Left ventricle myocardium inferior (tissue), 1 donor: ENCODE measurements around the gene NCL. TPM values are rescaled to one million over a fixed set of nuclear protein-coding genes. Genes with fewer than 3 reads are reported as not detected.
A peak's percentile ranks its signal among the peaks of the same experiment; 100 is the strongest.

Experiments
- DNase-seq: peaks from one replicate; pipeline ENCODE4 v3.0.0-alpha.2; 2020
- H3K27ac ChIP-seq: fragments of 200-600 bp; replicated peaks from 2 replicates; pipeline ENCODE4 v1.8.0; 2021
- H3K27me3 ChIP-seq: fragments of 200-600 bp; 2 replicates; pipeline ENCODE4 v1.8.0; 2021; ENCODE audit warnings: low read depth
- H3K36me3 ChIP-seq: fragments of 200-600 bp; 2 replicates; pipeline ENCODE4 v1.8.0; 2021
- H3K4me1 ChIP-seq: fragments of 200-600 bp; 2 replicates; pipeline ENCODE4 v1.8.0; 2021
- H3K4me3 ChIP-seq: fragments of 200-600 bp; 2 replicates; pipeline ENCODE4 v1.8.0; 2021; ENCODE audit warnings: mild to moderate bottlenecking, moderate library complexity
- H3K9me3 ChIP-seq: fragments of 200-600 bp; replicated peaks from 2 replicates; pipeline ENCODE4 v1.8.0; 2021
- intact Hi-C: fragments of 100-400 bp; cut with micrococcal nuclease; formaldehyde crosslinking; loops from one replicate; pipeline ENCODE4 v1.11.0; 2022
- total RNA-seq: library from RNA; stranded (reverse); fragmentation: NEBNext Ultra II Directional; extraction: Animal tissue kit (Norgen Biotek cat#: 25700); gene quantifications from one replicate; pipeline ENCODE4 v1.2.1, GENCODE V29; 2021
- TF ChIP-seq, protein P1 (sequence below): fragments of 200-600 bp; IDR thresholded peaks from 2 replicates; pipeline ENCODE4 v1.8.0; 2021; ENCODE audit warnings: antibody characterized with exemption, mild to moderate bottlenecking, borderline replicate concordance
- donor health status: DM: no; HTN: yes; CAD: no; lungs with severe emphysema.

The NCL gene
- total RNA-seq, 1 donor from 2014 or later = 262 TPM

DNA sequence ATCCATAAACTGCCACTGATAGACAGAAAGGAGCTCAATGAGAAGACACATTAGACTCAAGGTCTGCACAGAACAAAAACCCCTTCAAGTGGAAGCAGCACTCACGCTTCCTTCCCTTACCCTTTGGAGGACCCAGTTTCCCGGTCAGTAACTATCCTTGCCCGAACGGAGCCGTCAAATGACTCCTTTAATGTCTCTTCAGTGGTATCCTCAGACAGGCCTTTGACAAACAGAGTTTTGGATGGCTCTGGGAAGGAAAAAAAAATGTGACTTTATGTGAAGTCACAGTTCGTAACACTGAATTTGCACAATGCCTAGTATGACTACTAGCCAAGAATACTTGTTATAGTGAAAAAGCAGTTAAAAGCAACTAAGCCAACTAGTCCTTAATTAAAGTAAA is 8.4 kb downstream of the NCL start:
- DNase-seq = no peak
- intact Hi-C loops = no loop called here
- peaks cover 20% of the 10 kb centered on the region for H3K4me1 ChIP-seq
- TF ChIP-seq, protein P1, sequence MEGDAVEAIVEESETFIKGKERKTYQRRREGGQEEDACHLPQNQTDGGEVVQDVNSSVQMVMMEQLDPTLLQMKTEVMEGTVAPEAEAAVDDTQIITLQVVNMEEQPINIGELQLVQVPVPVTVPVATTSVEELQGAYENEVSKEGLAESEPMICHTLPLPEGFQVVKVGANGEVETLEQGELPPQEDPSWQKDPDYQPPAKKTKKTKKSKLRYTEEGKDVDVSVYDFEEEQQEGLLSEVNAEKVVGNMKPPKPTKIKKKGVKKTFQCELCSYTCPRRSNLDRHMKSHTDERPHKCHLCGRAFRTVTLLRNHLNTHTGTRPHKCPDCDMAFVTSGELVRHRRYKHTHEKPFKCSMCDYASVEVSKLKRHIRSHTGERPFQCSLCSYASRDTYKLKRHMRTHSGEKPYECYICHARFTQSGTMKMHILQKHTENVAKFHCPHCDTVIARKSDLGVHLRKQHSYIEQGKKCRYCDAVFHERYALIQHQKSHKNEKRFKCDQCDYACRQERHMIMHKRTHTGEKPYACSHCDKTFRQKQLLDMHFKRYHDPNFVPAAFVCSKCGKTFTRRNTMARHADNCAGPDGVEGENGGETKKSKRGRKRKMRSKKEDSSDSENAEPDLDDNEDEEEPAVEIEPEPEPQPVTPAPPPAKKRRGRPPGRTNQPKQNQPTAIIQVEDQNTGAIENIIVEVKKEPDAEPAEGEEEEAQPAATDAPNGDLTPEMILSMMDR = no peak
- H3K36me3 ChIP-seq = peaks cover 81% of the 10 kb centered on the region
- no peak overlapping the region for H3K27ac ChIP-seq
- H3K27me3 ChIP-seq = no peaks in the 10 kb centered on the region
- no peak overlapping the region for H3K4me3 ChIP-seq
- H3K9me3 ChIP-seq = no peaks in the 10 kb centered on the region

GRCh38 chr2:231455222-231455621 is 9.1 kb downstream of the NCL start:
- intact Hi-C loops = no loop called here
- no peak overlapping the region for H3K27ac ChIP-seq
- DNase-seq = no peak
- TF ChIP-seq, protein P1 = no peak
- H3K36me3 ChIP-seq = peaks cover 75% of the 10 kb centered on the region
- no peaks in the 10 kb centered on the region for H3K27me3 ChIP-seq
- no peak overlapping the region for H3K4me3 ChIP-seq
- no peaks in the 10 kb centered on the region for H3K9me3 ChIP-seq
- H3K4me1 ChIP-seq = peaks cover 14% of the 10 kb centered on the region

GRCh38 chr2:231454361-231454791 is 9.9 kb downstream of the NCL start:
- intact Hi-C loops = no loop called here
- H3K36me3 ChIP-seq = peaks cover 66% of the 10 kb centered on the region
- H3K4me3 ChIP-seq = no peak overlapping the region
- no peaks in the 10 kb centered on the region for H3K27me3 ChIP-seq
- H3K9me3 ChIP-seq = no peaks in the 10 kb centered on the region
- peaks cover 8% of the 10 kb centered on the region for H3K4me1 ChIP-seq
- no peak overlapping the region for H3K27ac ChIP-seq
- TF ChIP-seq, protein P1 = no peak
- no peak for DNase-seq

GRCh38 chr2:231452799-231453508 is 11.3 kb downstream of the NCL start:
- Histone ChIP-seq H3K27me3 (no peaks in the 10 kb centered on the region), H3K9me3 (no peaks in the 10 kb centered on the region), H3K36me3 (peaks cover 52% of the 10 kb centered on the region), H3K27ac (peak overlapping the region; percentile 2), H3K4me1 (no peaks in the 10 kb centered on the region), H3K4me3 (no peak overlapping the region)
- TF ChIP-seq, protein P1 = no peak
- intact Hi-C loops = no loop called here
- DNase-seq = no peak

GRCh38 chr2:231450548-231450989 is 13.7 kb downstream of the NCL start:
- no peaks in the 10 kb centered on the region for H3K9me3 ChIP-seq
- H3K36me3 ChIP-seq = peaks cover 28% of the 10 kb centered on the region
- intact Hi-C loops = no loop called here
- no peak for DNase-seq
- H3K4me1 ChIP-seq = no peaks in the 10 kb centered on the region
- H3K27ac ChIP-seq = no peak overlapping the region
- TF ChIP-seq, protein P1 = no peak
- H3K27me3 ChIP-seq = no peaks in the 10 kb centered on the region
- no peak overlapping the region for H3K4me3 ChIP-seq
